ENCODE data around the gene CASP2.

The CASP2 gene

DNA sequence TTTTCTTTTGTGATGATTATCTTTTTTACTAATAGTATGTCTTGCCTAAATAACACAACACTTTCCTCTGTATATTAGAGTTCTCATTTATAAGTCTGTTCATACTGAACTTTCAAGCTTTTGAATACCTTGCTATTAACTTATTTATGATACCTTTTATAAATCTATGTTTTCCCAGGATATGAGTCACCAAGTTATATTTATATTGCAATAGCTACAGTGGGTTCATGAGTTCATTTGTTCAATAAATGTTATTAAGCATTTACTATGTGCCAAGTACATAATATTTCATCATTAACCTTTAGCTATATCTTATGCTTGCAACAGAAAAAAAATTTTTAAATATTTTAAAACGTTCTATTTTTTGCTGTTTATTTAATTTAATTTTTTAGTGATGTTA is 46.1 kb downstream of the CASP2 start:
- no peak for DNase-seq (ENCODE audit: low spot score)

DNA sequence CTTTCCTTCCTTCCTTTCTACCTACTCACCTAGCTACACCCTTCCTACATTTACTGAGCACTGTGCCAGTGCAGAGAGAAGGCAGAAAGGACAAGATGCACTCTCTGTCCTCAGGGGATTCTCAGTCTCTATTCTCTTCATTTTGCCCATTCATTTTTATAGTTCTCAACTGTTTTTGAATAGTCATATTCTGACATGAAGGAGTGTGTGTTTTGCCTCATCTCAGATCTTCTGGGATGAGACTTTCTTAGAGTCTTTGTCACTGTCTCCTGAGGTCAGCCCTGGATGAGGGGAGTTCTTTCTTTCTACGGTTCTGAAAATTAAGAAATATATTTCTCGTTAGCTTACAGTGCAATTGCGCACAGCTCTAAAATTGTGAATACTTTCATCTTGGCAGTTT is 49.1 kb downstream of the CASP2 start:
- DNase-seq (ENCODE audit: low spot score): no peak

DNA sequence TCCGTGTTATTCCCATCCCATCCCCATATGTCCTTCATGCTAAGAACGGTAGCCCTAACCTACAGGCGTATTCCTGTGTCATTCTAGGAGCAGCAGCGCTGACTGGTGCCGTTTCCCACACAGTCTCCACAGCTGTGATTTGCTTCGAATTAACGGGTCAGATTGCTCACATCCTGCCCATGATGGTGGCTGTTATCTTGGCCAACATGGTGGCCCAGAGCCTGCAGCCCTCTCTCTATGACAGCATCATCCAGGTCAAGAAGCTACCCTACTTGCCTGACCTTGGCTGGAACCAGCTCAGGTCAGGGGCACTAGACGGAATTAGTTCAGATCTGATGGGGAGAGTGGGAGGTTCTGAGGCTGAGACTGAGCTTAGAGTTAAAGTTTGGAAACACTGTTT is 53.7 kb downstream of the CASP2 start:
- no peak for DNase-seq (ENCODE audit: low spot score)

DNA sequence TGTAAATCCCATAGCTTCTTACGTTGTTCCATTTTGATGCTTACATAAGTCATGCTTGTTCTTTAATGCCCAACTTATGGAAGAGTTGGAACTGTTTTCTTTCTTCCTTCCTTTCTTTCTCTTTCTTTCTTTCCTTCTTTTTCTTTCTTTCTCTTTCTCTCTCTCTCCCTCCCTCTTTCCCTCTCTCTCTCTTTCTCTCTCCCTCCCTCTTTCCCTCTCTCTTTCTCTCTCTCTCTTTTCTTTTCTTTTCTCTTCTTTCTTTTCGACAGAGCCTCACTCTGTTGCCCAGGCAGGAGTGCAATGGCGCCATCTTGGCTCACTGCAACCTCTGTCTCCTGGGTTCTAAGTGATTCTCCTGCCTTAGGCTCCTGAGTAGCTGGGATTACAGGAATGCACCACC is 55.4 kb downstream of the CASP2 start:
- no peak for DNase-seq (ENCODE audit: low spot score)

DNA sequence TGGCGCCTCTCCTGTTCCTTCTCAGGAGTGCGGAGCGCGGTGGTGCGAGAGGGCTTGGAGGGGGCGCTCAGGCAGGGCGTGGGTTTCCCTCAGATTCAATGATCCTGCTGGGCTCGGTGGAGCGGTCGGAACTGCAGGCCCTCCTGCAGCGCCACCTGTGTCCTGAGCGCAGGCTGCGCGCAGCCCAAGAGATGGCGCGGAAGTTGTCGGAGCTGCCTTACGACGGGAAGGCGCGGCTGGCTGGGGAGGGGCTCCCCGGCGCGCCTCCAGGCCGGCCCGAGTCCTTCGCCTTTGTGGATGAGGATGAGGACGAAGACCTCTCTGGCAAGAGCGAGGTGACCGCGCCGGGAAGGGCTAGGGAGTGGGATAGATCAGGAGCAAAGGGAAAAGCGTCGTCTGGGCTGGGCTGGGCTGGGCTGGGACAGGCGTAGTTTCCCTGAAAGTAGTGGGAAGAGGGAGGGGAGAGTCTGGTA is 57.3 kb downstream of the CASP2 start:
- DNase-seq (ENCODE audit: low spot score): no peak

DNA sequence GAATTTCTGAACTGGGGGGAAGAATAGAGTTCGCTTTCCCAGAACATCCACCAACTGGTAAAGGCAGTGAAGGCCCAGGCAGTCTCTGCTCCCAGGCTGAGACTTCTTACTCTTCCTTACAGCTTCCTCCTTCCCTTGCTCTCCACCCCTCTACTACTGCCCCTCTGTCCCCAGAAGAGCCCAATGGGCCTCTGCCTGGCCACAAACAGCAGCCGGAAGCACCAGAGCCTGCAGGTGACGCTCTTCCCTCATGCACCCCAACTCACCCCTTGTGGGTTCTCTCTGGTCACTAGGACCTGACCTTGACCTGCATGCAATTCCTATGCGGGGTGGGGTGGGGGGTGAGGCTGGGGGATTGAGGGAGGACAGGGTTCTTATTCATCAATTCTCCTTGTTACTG is 57.9 kb downstream of the CASP2 start:
- DNase-seq (ENCODE audit: low spot score): no peak

DNA sequence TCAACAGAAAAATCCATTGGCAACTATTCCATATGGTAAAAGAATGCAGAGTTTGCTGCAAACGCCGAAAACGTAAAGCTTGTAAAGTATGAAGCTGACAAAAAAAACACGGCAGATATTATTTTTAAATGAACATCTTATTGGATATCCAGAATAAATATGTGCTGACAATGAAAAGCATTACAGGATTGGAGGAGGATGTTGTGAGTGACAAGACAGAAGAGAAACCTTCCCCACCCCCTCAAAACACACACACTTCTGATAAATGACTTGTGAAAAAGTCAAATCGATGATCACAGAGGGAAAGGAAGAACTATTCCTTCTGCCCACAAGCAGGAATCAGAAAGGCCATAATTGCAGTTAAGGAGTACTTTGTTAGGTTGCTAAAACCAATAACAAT is 59.8 kb downstream of the CASP2 start:
- no peak for DNase-seq (ENCODE audit: low spot score)

DNA sequence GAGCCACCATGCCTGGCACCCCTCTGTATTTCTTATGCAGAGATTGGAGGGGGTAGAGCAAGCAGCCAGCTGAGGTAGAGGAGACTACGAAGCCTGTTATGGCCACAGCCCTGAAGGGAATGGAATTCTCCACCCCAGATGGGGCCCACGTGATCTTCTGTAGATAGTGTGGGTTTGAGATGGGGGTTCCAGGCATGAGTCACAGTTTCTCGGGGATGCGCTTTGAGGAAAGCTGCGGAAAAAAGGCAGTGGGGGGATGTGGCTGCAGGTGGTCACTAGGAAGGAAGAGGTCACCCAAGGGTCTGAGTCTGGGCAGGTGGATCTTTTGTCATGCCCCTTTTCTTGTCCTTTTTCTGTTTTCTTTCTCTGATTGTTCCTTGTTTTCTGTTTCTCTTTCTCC is 62.9 kb downstream of the CASP2 start:
- DNase-seq (ENCODE audit: low spot score): no peak

DNA sequence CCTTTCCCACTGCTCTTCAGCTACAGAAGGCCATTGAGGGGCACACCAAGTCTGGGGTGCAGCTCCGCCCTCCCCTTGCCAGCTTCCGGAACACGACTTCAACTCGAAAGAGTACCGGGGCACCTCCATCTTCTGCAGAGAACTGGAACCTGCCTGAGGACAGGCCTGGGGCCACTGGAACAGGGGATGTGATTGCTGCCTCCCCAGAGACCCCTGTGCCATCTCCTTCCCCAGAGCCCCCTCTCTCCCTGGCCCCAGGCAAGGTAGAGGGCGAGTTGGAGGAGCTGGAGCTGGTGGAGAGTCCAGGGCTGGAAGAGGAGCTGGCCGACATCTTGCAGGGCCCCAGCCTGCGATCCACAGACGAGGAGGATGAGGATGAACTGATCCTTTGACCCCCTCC is 63.4 kb downstream of the CASP2 start:
- no peak for DNase-seq (ENCODE audit: low spot score)

DNA sequence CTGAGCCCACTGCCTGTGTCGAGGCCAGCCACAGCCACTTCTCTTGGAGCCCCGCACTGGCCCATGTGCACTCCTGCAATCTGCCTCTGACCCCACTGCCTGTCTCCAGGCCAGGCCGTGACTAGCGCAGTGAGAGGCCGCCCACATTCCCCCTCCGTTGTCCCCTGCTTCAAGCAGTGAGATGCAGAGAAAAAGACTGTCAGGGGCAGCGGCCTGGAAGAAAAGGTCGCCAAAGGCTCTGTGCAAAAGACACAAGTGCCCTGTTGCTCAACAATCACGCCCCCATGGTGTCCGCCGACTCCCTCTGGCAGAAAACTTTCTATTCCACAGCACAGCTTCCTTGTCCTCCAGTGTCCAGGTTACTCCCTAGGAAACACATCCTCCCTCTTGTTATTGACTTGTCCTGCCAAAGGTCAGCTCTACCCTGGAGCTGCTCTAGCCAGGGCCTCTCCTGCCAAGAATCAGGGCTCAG is 64.4 kb downstream of the CASP2 start:
- no peak for DNase-seq (ENCODE audit: low spot score)

DNA sequence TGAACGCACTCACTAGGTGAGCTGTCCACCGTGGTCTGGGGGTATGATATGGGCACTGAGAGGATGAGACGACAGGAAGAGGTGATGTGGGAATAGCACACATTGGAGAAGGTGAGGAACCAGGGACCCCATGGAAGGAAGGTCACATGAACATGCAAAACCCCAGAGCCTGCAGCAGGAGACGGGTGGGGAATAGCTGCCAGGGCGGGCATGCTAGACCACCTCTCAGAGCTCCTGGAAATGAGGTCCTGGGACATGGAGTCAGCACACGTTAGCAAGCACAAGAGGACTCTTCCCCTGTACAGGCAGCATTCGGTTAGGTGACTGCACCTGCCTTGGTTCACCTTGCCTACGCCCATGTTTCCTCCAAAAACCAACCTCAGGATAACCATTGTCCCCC is 66.2 kb downstream of the CASP2 start:
- no peak for DNase-seq (ENCODE audit: low spot score)

DNA sequence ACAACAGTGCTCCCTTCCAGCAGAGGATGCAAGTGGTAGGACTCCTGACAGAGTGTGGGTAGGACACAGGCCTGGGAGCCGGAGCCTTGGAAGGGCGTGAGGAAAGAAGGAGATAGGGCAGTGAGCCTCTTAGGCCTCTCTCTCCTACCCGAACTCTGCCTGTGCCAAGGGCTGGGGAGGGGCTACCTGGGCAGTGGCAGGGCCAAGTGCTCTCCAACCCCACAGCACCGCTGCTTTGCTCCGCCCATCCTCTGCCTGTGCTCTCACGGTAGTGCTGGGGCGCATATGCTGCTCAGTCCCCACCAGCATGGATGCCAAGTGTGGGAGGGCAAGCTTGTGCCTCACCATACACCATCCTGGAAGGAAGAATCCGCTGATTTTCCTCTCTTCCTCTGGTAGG is 66.8 kb downstream of the CASP2 start:
- DNase-seq (ENCODE audit: low spot score): no peak

DNA sequence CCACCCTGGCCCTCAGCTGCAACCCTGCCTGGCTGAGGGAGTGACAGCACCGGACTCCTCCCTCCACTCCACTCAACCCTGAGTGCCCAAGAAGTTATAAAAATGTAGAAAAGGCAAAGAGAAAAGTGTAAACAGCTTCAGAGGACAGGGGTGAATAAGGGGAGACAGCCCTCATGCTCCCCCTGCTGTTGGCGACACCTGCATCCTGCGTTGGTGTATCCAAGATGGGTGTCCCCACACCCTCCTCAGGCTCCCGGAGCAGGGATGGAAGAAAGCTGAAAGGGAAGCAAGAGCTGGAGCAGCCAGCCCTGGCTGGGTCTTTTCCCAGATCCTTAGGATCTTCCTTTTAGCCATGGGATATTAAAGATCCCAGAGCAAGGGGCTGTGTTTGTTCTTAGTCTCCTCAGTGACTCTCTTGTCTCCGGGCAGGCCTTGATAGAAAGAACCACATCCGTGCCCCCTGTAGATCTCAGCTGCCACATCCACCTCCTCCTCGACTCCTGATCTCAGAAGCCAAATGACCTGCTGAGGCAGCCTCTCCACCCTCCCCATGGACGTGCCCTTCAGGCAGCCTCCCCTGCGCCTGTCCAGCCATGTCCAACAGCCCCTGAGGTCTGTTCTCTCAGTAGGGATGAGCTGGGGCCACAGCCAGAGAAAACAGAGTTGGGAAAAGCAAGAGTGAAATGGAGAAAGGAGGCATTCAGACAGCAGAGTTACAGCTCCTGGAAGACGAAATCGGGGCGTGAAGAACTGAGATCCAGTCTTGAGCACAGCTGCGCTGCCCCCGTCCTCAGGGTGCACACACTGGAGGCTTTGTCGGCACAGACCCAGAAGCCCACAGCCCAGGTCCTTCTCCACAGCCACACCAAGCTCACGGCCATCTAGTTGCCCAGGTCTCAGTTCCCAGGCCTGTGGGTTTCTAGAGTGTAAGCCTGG is 67.6 kb downstream of the CASP2 start:
- no peak for DNase-seq (ENCODE audit: low spot score)

DNA sequence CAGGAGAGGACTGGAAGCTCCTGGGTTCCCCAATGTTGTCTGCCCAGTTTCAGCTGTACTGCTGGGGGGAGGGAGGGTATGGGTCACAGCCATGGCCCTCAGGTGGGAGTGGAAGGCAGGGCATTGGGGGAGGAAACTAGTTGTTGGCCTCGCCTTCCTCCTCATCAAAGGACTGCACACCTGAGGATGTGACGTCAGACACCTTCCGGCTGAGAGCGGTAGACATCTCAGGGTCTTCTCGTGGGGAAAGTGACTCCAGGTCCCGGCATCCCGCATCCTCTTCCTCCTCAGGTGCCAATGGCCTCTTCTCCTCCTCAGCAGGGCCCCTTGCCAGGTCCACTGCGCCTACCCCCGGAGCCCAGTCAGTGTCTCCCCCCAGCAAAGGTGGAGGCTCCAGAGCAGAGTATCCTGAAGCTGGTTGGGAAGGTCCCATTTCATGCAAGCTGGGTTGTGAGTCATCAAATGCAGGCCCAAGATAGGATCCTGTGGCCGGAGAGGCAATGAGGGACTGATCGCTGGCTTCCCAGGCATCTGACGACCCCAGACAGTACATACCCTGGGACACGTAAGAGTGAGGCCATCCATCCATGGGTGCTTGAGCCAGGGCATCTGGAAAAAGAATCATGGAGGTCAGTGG is 68.4 kb downstream of the CASP2 start:
- DNase-seq (ENCODE audit: low spot score): no peak

Measured in globus pallidus (tissue), 1 donor.